Neural cell (in vitro differentiated cells): ENCODE results near the gene CARHSP1. TPM values are rescaled to one million over a fixed set of nuclear protein-coding genes. Genes with fewer than 3 reads are reported as not detected.

Experiments used
- H2AFZ ChIP-seq: fragments of 200-600, 300-800 bp; sonication (generic), shearing (Covaris generic); 2 replicates; pipeline ENCODE4 v1.6.0; 2014; ENCODE audit warnings: low read depth, mild to moderate bottlenecking, antibody characterized with exemption, low read length, moderate library complexity
- H3F3A ChIP-seq: fragments of 200-600 bp; shearing (Covaris generic); 2 replicates; pipeline ENCODE4 v1.6.1; 2016; ENCODE audit warnings: mild to moderate bottlenecking, moderate library complexity, mixed read lengths, antibody characterized with exemption, low read length; ENCODE audit not compliant: insufficient read depth, poor library complexity, severe bottlenecking
- H3K27ac ChIP-seq: fragments of 200-600, 300-800 bp; sonication (generic), shearing (Covaris generic); 2 replicates; pipeline ENCODE4 v1.5.1; 2014; ENCODE audit warnings: mild to moderate bottlenecking, low read length, moderate library complexity
- H3K27me3 ChIP-seq: fragments of 300-800, 200-600 bp; sonication (generic), shearing (Covaris generic); 2 replicates; pipeline ENCODE4 v1.6.0; 2014; ENCODE audit warnings: mild to moderate bottlenecking, low read depth, low read length, moderate library complexity; ENCODE audit not compliant: insufficient read depth
- H3K36me3 ChIP-seq: fragments of 300-800, 200-600 bp; sonication (generic), shearing (Covaris generic); 2 replicates; pipeline ENCODE4 v1.5.1; 2014; ENCODE audit warnings: mild to moderate bottlenecking, antibody characterized with exemption, low read length, moderate library complexity; ENCODE audit not compliant: insufficient read depth
- H3K4me2 ChIP-seq: fragments of 300-800, 200-600 bp; sonication (generic), shearing (Covaris generic); 2 replicates; pipeline ENCODE4 v1.6.0; 2014; ENCODE audit warnings: mild to moderate bottlenecking, low read length
- H3K4me3 ChIP-seq: fragments of 300-800, 200-600 bp; sonication (generic), shearing (Covaris generic); 2 replicates; pipeline ENCODE4 v1.5.1; 2014; ENCODE audit warnings: mild to moderate bottlenecking, low read length, moderate library complexity
- H3K79me2 ChIP-seq: fragments of 200-600 bp; shearing (Covaris generic); replicated peaks from 2 replicates; pipeline ENCODE4 v1.6.0; 2014; ENCODE audit warnings: mild to moderate bottlenecking, low read length, moderate library complexity; ENCODE audit not compliant: insufficient read depth
- H3K9ac ChIP-seq: fragments of 300-800, 200-600 bp; sonication (generic), shearing (Covaris generic); 2 replicates; pipeline ENCODE4 v1.6.1; 2016; ENCODE audit warnings: mild to moderate bottlenecking, low read length, mixed read lengths
- H3K9me2 ChIP-seq: fragments of 200-600 bp; shearing (Covaris generic); 2 replicates; pipeline ENCODE4 v1.6.1; 2016; ENCODE audit warnings: mild to moderate bottlenecking, low read length, mixed read lengths; ENCODE audit not compliant: insufficient read depth
- H3K9me3 ChIP-seq: fragments of 200-600, 300-800 bp; sonication (generic), shearing (Covaris generic); 2 replicates; pipeline ENCODE4 v1.6.1; 2016; ENCODE audit warnings: mild to moderate bottlenecking, mixed run types, low read length, moderate library complexity, mixed read lengths
- H4K20me1 ChIP-seq: fragments of 200-600 bp; shearing (Covaris generic); 2 replicates; pipeline ENCODE4 v1.6.1; 2016; ENCODE audit warnings: mild to moderate bottlenecking, mixed run types; ENCODE audit not compliant: insufficient read depth
- EP300 ChIP-seq: fragments of 450-650 bp; conservative IDR thresholded peaks from 2 replicates; pipeline ENCODE4 v1.6.1; 2014; ENCODE audit warnings: antibody characterized with exemption, mild to moderate bottlenecking, moderate library complexity; ENCODE audit not compliant: poor library complexity, severe bottlenecking
- EZH2 ChIP-seq: fragments of 200-600, 300-800 bp; shearing (Covaris generic), sonication (generic); IDR thresholded peaks from 2 replicates; pipeline ENCODE4 v1.6.1; 2014; ENCODE audit warnings: antibody characterized with exemption, low read length, borderline replicate concordance, mild to moderate bottlenecking; ENCODE audit not compliant: insufficient read depth, poor library complexity, severe bottlenecking
- MXI1 ChIP-seq: fragments of 450-650 bp; conservative IDR thresholded peaks from 2 replicates; pipeline ENCODE4 v1.6.1; 2014; ENCODE audit warnings: antibody characterized with exemption, mild to moderate bottlenecking; ENCODE audit not compliant: poor library complexity, severe bottlenecking
- POLR2AphosphoS5 ChIP-seq: IDR thresholded peaks from 2 replicates; pipeline ENCODE4 v1.6.1; 2012
- RAD21 ChIP-seq: fragments of 450-650 bp; conservative IDR thresholded peaks from 2 replicates; pipeline ENCODE4 v1.6.1; 2014; ENCODE audit warnings: antibody characterized with exemption, mild to moderate bottlenecking, moderate library complexity
- SMC3 ChIP-seq: fragments of 450-650 bp; conservative IDR thresholded peaks from 2 replicates; pipeline ENCODE4 v1.6.1; 2014; ENCODE audit warnings: antibody characterized with exemption, mild to moderate bottlenecking, moderate library complexity; ENCODE audit not compliant: poor library complexity
- TAF1 ChIP-seq: IDR thresholded peaks from 2 replicates; pipeline ENCODE4 v1.6.1; 2012; ENCODE audit warnings: low read depth
- polyA plus RNA-seq: library from polyadenylated mRNA; depleted of rRNA; stranded (reverse); fragments of >200 nt; gene quantifications from 2 replicates; pipeline ENCODE4 v1.2.3, GENCODE V29; 2014
- TF ChIP-seq, protein P1 (sequence below): fragments of 450-650 bp; IDR thresholded peaks from 2 replicates; pipeline ENCODE4 v1.5.1; 2014; ENCODE audit warnings: antibody characterized with exemption, mild to moderate bottlenecking, moderate library complexity; ENCODE audit not compliant: poor library complexity, severe bottlenecking
- TF ChIP-seq, protein P2 (sequence below): IDR thresholded peaks from 2 replicates; pipeline ENCODE4 v1.6.1; 2012; ENCODE audit warnings: borderline replicate concordance

CARHSP1 gene
- polyA plus RNA-seq, 1 donor from 2014 or later = 102 TPM

DNA sequence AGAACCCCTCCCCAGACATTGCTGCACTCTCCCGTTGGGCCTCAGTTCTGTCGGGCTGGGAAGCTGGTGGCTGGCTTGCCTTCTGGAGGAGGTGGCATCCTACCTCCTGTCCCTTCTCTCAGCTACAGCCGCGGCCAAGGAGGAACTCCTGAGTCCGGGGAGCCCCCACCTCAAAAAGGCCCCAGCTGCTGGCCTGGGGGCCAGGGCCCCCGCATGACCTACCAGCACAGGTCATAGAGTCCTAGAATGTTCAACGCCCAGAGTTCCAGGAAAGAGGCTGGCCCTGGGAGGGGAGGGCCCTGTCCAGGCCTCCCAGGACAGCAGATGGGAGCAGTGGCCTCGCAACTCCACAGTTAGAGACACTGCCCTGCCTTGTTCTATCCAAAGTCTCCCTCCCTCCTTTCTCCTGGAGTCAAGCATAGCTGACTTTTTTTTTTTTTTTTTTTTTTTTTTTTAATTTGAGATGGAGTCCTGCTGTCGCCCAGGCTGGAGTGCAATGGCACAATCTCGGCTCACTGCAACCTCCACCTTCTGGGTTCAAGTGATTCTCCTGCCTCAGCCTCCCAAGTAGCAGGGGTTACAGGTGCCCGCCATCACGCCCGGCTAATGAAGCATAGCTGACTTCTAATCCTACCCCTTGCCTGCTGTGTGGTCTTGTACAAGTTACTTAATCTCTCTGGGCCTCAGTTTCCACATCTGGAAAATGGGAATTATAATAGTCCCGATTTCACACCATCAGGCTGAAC lies 7.1 kb downstream of the CARHSP1 start:
- no peak for TF ChIP-seq RAD21
- no peak for TF ChIP-seq MXI1
- Histone ChIP-seq H3K9ac (no peak overlapping the region), H3K27ac (no peak overlapping the region), H3K36me3 (peaks cover 10% of the 10 kb centered on the region), H3K9me3 (no peaks in the 10 kb centered on the region), H3K27me3 (no peaks in the 10 kb centered on the region), H3F3A (no peaks in the 10 kb centered on the region), H2AFZ (no peak overlapping the region), H3K9me2 (no peaks in the 10 kb centered on the region), H3K4me2 (no peak overlapping the region), H4K20me1 (peaks cover 3% of the 10 kb centered on the region), H3K4me3 (no peak overlapping the region), H3K79me2 (peaks cover 57% of the 10 kb centered on the region)

DNA sequence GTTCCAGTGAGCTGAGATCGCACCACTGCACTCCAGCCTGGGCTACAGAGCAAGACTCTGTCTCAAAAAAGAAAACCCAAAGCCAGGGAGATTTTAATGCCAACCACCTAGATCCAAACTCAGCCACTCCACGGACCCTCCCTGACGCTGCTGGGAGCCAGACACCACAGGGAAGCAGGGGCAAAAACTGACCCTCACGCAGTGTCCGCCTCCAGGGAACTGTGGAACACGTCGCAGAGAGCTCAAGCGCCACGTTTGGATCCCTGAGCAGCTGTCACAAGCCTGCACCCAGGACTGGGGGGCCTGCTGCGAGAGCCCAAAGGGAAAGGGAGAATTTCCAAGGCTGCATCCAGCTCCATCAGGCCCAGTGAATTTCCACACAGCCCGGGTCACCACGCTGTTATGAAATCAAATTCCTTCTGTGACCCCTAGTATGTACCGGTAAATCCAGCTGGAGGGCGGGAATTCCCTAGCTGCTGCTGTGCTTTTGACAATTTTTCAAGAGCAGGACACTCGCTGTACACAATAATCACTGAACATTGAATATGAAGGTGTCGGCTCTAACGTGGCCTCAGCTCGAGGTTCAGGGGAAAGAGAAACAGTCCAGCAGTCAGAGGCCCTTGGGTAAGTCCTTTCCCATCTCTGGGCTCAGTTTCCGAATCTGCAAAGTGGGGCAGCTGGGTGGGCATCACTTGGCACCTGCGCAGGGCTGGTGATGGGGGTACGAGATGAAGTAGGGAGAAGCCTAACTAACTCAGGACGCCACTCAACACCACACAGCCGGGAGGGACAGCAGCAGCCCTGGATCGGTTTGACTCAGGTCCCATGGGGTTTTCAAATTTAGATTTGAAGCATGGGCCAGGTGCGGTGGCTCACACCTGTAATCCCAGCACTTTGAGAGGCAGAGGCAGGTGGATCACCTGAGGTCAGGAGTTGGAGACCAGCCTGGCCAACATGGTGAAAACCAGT lies 8.6 kb downstream of the CARHSP1 start:
- no peaks in the 10 kb centered on the region for H3F3A ChIP-seq
- H3K9ac ChIP-seq = no peak overlapping the region
- peaks cover 10% of the 10 kb centered on the region for H3K36me3 ChIP-seq
- H3K4me3 ChIP-seq = no peak overlapping the region
- no peak overlapping the region for H3K4me2 ChIP-seq
- H3K27ac ChIP-seq = no peak overlapping the region
- no peaks in the 10 kb centered on the region for H3K27me3 ChIP-seq
- no peaks in the 10 kb centered on the region for H3K9me2 ChIP-seq
- no peak overlapping the region for H2AFZ ChIP-seq
- H3K9me3 ChIP-seq = no peaks in the 10 kb centered on the region
- peaks cover 3% of the 10 kb centered on the region for H4K20me1 ChIP-seq
- H3K79me2 ChIP-seq = peaks cover 42% of the 10 kb centered on the region
- TF ChIP-seq, protein P1, sequence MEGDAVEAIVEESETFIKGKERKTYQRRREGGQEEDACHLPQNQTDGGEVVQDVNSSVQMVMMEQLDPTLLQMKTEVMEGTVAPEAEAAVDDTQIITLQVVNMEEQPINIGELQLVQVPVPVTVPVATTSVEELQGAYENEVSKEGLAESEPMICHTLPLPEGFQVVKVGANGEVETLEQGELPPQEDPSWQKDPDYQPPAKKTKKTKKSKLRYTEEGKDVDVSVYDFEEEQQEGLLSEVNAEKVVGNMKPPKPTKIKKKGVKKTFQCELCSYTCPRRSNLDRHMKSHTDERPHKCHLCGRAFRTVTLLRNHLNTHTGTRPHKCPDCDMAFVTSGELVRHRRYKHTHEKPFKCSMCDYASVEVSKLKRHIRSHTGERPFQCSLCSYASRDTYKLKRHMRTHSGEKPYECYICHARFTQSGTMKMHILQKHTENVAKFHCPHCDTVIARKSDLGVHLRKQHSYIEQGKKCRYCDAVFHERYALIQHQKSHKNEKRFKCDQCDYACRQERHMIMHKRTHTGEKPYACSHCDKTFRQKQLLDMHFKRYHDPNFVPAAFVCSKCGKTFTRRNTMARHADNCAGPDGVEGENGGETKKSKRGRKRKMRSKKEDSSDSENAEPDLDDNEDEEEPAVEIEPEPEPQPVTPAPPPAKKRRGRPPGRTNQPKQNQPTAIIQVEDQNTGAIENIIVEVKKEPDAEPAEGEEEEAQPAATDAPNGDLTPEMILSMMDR = no peak
- TF ChIP-seq EP300 (no peak), POLR2AphosphoS5 (no peak), MXI1 (no peak), EZH2 (no peak), TAF1 (no peak), SMC3 (no peak), RAD21 (no peak)
- TF ChIP-seq, protein P2, sequence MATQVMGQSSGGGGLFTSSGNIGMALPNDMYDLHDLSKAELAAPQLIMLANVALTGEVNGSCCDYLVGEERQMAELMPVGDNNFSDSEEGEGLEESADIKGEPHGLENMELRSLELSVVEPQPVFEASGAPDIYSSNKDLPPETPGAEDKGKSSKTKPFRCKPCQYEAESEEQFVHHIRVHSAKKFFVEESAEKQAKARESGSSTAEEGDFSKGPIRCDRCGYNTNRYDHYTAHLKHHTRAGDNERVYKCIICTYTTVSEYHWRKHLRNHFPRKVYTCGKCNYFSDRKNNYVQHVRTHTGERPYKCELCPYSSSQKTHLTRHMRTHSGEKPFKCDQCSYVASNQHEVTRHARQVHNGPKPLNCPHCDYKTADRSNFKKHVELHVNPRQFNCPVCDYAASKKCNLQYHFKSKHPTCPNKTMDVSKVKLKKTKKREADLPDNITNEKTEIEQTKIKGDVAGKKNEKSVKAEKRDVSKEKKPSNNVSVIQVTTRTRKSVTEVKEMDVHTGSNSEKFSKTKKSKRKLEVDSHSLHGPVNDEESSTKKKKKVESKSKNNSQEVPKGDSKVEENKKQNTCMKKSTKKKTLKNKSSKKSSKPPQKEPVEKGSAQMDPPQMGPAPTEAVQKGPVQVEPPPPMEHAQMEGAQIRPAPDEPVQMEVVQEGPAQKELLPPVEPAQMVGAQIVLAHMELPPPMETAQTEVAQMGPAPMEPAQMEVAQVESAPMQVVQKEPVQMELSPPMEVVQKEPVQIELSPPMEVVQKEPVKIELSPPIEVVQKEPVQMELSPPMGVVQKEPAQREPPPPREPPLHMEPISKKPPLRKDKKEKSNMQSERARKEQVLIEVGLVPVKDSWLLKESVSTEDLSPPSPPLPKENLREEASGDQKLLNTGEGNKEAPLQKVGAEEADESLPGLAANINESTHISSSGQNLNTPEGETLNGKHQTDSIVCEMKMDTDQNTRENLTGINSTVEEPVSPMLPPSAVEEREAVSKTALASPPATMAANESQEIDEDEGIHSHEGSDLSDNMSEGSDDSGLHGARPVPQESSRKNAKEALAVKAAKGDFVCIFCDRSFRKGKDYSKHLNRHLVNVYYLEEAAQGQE = no peak
